Spinal cord (tissue), 10 donors: ENCODE measurements around the gene ATIC. TPM values are rescaled to one million over a fixed set of nuclear protein-coding genes. Genes with fewer than 3 reads are reported as not detected.

Experiments used
- DNase-seq, 6 donors: peaks; one replicate each; pipeline versions ENCODE4 v3.0.0 to v3.0.0-alpha.2; 2013 to 2015; ENCODE audit warnings: low spot score in 6 of 6, low read depth in 4 of 6
- H3K27ac ChIP-seq: one replicate; pipeline ENCODE4 v1.5.1; 2013; ENCODE audit warnings: low read depth, low read length, control low read depth
- H3K27me3 ChIP-seq: one replicate; pipeline ENCODE4 v1.6.1; 2013; ENCODE audit warnings: low read length; ENCODE audit not compliant: control insufficient read depth, insufficient read depth
- H3K36me3 ChIP-seq: one replicate; pipeline ENCODE4 v1.6.1; 2013; ENCODE audit warnings: low read length; ENCODE audit not compliant: control insufficient read depth, insufficient read depth
- H3K4me1 ChIP-seq: one replicate; pipeline ENCODE4 v1.6.1; 2013; ENCODE audit warnings: low read length; ENCODE audit not compliant: control insufficient read depth, insufficient read depth
- H3K4me3 ChIP-seq: one replicate; pipeline ENCODE4 v1.5.1; 2013; ENCODE audit warnings: low read depth, low read length, control low read depth
- H3K9me3 ChIP-seq: one replicate; pipeline ENCODE4 v1.6.1; 2013; ENCODE audit warnings: low read length; ENCODE audit not compliant: control insufficient read depth, insufficient read depth
- WGBS: methylation state at CpG from one replicate; pipeline ENCODE4 v1.1.5; 2013; ENCODE audit warnings: missing lambda C conversion rate; ENCODE audit not compliant: insufficient coverage; 5-methylcytosine and 5-hydroxymethylcytosine counted together
- polyA plus RNA-seq, 2 donors: library from polyadenylated mRNA; unstranded; fragments of 120-200 nt; gene quantifications; one replicate each; pipeline ENCODE4 v1.2.1, GENCODE V29; 2013; ENCODE audit not compliant: insufficient read length in 2 of 2
- total RNA-seq, 2 donors: library from RNA; depleted of rRNA in 1 of 2; stranded (reverse); fragments of 120-200 nt in 1 of 2; fragments of >200 nt in 1 of 2; gene quantifications; one replicate each; pipeline versions ENCODE4 v1.2.3 to v1.2.4, GENCODE V29; 2013 to 2014
- donor health status: healthy.

ATIC gene
- total and polyA plus RNA-seq, 4 donors = 28.6 to 61.6 (median 43.8) TPM

DNA sequence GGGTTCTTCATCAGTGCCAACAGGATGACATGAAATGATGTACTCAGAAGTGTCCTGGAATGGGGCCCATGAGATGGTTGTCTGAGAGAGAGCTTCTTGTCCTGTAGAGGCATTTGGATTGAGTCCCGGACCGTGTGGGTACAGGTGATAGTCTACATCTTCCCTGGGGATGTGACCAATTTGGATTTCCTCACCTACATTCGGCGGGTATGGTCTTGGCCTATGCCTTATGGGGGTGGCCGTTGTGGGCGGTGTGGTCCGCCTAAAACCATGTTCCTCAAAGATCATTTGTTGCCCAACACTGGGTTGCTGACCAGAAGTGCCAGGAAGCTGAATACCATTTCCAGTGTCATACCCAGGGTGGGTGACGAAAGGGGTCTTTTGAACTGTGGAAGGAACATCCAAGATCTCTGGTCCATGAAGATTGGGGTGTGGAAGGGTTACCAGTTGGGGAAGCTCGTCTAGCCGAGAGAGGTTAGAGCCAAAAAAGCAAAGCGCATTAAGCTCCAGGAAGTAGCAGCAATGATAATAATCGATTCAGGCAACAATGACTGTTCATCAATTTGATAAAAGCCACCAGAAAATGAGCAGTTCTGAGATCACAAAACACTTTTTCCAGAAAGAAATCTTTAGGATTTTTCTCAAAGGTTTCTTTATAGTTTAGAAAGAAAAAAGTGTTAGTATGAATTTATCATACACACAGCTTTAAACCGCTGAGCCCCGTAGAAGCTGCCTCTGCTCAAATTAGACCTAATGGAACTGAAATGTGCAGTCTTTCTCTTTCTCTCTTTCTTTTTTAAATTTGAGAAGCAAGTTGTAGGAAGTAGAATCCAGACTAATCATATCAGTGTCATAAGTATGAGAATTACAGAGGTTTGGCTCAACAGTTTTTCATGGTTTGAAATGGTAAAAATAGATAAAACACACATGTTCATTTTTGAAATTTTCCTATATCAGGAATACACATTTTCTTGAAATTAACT lies 60.3 kb downstream of the ATIC start:
- WGBS = 98% methylated on average over 5 of the region's 14 CpGs
- Histone ChIP-seq H3K27me3 (no peaks in the 10 kb centered on the region), H3K36me3 (peaks cover 1% of the 10 kb centered on the region), H3K9me3 (no peaks in the 10 kb centered on the region), H3K27ac (no peak overlapping the region), H3K4me1 (no peaks in the 10 kb centered on the region), H3K4me3 (no peak overlapping the region)
- DNase-seq = no peak

GRCh38 chr2:215372968-215373649 lies 61.2 kb downstream of the ATIC start:
- H3K4me3 ChIP-seq = no peak overlapping the region
- WGBS = 95% methylated on average over 6 of the region's 9 CpGs
- no peak for DNase-seq
- H3K36me3 ChIP-seq = peaks cover 3% of the 10 kb centered on the region
- H3K27me3 ChIP-seq = no peaks in the 10 kb centered on the region
- H3K4me1 ChIP-seq = no peaks in the 10 kb centered on the region
- no peak overlapping the region for H3K27ac ChIP-seq
- no peaks in the 10 kb centered on the region for H3K9me3 ChIP-seq

GRCh38 chr2:215374002-215374401 lies 62.1 kb downstream of the ATIC start:
- Histone ChIP-seq H3K4me3 (no peak overlapping the region), H3K4me1 (no peaks in the 10 kb centered on the region), H3K27ac (no peak overlapping the region), H3K36me3 (peaks cover 3% of the 10 kb centered on the region), H3K9me3 (no peaks in the 10 kb centered on the region), H3K27me3 (no peaks in the 10 kb centered on the region)
- WGBS = no CpG with 5 or more reads among the region's 1 CpG
- no peak for DNase-seq

DNA sequence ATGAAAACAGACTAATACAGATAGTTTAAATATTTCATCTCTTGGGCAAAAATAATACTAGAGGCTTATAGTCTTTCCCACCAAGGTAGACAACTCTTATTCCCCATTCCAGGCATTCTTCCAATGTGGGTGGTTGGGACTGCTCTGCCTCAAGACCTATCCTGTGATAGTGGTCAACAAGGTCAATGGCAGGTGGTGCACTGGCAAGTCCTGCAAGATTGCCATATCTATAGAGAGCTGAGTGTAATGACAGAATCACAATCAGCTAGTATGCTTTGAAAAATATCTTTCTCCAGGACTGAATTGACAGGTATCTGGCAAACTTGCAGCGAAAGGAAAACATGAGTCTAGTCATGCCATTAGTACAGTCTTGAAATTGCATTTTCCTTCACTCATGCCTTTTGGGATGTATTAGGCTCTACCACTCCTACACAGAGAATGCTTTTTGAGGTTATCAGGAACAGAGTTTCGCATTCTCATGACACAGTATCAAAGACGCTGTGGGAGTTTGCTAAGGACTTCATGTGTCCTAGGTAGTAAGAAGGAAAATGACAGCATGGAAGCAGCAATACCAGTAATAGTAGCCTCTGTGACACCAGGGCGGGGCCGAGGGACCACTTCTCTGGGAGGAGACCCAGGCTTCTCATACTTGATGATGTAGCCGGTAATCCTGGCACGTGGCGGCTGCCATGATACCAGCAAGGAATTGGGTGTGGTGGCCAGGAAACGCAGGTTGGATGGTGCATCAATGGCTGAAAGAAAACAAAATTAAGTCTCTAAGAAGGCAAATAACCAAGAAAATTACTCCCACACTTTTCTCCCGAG lies 63.0 kb downstream of the ATIC start:
- Histone ChIP-seq H3K4me3 (no peak overlapping the region), H3K9me3 (no peaks in the 10 kb centered on the region), H3K27me3 (no peaks in the 10 kb centered on the region), H3K4me1 (no peaks in the 10 kb centered on the region), H3K36me3 (peaks cover 3% of the 10 kb centered on the region), H3K27ac (no peak overlapping the region)
- WGBS = 97% methylated on average over 6 of the region's 10 CpGs
- DNase-seq = no peak

DNA sequence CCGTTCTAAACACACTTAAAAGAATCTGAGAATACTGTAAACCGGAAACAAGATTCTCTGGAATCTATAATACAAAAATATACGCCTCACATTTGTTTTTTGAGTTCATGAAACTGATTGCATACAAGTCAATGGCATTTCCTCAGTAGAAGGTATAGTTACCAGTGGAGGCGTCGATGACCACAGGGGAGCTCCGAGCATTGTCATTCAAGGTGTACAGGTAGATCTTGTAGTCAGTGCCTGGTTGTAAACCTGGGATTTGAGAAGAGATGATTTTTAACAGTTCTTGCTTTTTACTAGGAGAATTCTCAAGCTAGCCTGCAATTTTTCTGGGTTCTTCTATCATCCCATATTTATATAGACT lies 63.6 kb downstream of the ATIC start:
- Histone ChIP-seq H3K4me1 (no peaks in the 10 kb centered on the region), H3K27ac (no peak overlapping the region), H3K9me3 (no peaks in the 10 kb centered on the region), H3K27me3 (no peaks in the 10 kb centered on the region), H3K36me3 (peaks cover 3% of the 10 kb centered on the region), H3K4me3 (no peak overlapping the region)
- no peak for DNase-seq
- 91% methylated on average over 3 of the region's 6 CpGs for WGBS

- no peak overlapping the region for H3K27ac ChIP-seq
- peaks cover 3% of the 10 kb centered on the region for H3K36me3 ChIP-seq
- DNase-seq = no peak
- H3K4me3 ChIP-seq = no peak overlapping the region
- 98% methylated on average over 5 of the region's 9 CpGs for WGBS
- H3K9me3 ChIP-seq = no peaks in the 10 kb centered on the region
- no peaks in the 10 kb centered on the region for H3K27me3 ChIP-seq
- H3K4me1 ChIP-seq = no peaks in the 10 kb centered on the region
Observed at GRCh38 chr2:215376103-215376780, 64.4 kb downstream of the ATIC start.

GRCh38 chr2:215377283-215377682 lies 65.4 kb downstream of the ATIC start:
- Histone ChIP-seq H3K27ac (no peak overlapping the region), H3K36me3 (peaks cover 3% of the 10 kb centered on the region), H3K4me3 (no peak overlapping the region), H3K4me1 (no peaks in the 10 kb centered on the region), H3K9me3 (no peaks in the 10 kb centered on the region), H3K27me3 (no peaks in the 10 kb centered on the region)
- 83% methylated on average over 1 of the region's 2 CpGs for WGBS
- DNase-seq = no peak

DNA sequence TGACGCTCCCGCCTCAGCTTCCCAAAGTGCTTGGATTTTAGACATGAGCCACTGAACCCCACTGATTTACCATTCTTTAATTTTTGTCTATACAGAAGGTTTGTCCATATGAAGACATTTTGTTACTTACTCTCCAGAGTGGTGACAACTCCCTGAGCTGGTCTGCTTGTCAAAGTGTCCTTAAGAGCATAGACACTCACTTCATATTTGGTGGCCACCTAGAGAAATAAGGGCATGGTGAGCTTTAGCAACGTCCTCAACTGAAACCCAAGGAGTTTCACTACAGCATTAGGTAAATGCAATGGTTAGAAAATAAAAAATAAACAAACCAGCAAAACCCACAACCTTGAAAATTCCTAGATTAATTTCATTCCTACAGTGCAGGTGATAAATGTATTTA lies 66.2 kb downstream of the ATIC start:
- Histone ChIP-seq H3K4me1 (no peaks in the 10 kb centered on the region), H3K4me3 (no peak overlapping the region), H3K36me3 (peaks cover 3% of the 10 kb centered on the region), H3K27ac (no peak overlapping the region), H3K27me3 (no peaks in the 10 kb centered on the region), H3K9me3 (no peaks in the 10 kb centered on the region)
- WGBS = 100% methylated on average over 2 of the region's 3 CpGs
- no peak for DNase-seq

DNA sequence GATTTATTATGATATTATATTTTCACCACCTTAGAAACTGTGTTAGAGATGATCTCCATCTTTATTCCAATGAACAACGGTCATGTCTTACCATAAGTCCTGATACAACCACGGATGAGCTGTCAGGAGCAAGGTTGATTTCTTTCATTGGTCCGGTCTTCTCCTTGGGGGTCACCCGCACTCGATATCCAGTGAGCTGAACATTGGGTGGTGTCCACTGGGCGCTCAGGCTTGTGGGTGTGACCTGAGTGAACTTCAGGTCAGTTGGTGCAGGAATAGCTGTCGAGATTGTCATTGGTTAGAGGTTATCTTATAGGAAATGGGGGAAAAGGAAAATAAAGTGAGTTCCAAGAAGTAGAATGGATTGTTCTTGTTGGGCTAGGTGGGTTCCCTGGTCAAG lies 67.2 kb downstream of the ATIC start:
- Histone ChIP-seq H3K27ac (no peak overlapping the region), H3K4me1 (no peaks in the 10 kb centered on the region), H3K27me3 (no peaks in the 10 kb centered on the region), H3K36me3 (peaks cover 3% of the 10 kb centered on the region), H3K4me3 (no peak overlapping the region), H3K9me3 (no peaks in the 10 kb centered on the region)
- WGBS = 98% methylated on average over 7 of the region's 7 CpGs
- no peak for DNase-seq
